T-helper 1 cell treated with Interleukin-12 subunit alpha and Interleukin-12 subunit beta and Interleukin-4 antibody, amounts not matched to agents 30 ng/mL and 1 ng/mL, for 36 hours (primary cell): ENCODE results near the gene TRIOBP. TPM values are rescaled to one million over a fixed set of nuclear protein-coding genes. Genes with fewer than 3 reads are reported as not detected.

Source experiments
- intact Hi-C: fragments of 100-400 bp; cut with micrococcal nuclease; formaldehyde crosslinking; loops from one replicate; pipeline ENCODE4 v1.15.1; 2024
- total RNA-seq: library from RNA; stranded (reverse); gene quantifications from 2 replicates; pipeline ENCODE4 v1.2.3, GENCODE V29; 2022

Gene TRIOBP
- total RNA-seq, 1 donor from 2014 or later: 45.8 TPM

DNA sequence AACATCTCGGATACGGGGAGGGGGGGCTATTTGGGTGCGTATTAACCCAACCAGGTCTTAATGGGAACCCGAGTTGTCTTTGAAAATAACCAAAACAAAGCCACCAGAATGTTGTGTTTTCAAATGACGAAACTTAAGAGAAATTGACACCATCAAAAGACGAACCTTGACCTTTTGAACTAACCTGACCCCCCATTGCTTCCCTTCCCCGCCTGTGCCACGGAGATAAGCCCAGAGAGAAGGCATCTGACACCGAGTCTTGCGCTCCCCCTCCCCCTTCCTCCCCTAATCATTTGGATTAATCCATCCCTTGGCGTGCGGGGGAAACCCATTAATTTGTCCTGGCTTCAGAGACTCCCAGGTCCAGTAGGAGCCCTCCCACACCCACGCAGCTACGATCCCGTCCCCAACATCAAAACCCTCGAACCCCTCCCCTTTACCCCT is 106.4 kb downstream of the TRIOBP start:
- intact Hi-C loops: loop anchor here (2.0 kb wide), 1 partner anchor 16 kb away; no protein-coding TSS in a partner anchor

GRCh38 chr22:37803639-37804351 is 106.9 kb downstream of the TRIOBP start:
- intact Hi-C loops: loop anchor here (2.0 kb wide), 1 partner anchor 15 kb away; no protein-coding TSS in a partner anchor

DNA sequence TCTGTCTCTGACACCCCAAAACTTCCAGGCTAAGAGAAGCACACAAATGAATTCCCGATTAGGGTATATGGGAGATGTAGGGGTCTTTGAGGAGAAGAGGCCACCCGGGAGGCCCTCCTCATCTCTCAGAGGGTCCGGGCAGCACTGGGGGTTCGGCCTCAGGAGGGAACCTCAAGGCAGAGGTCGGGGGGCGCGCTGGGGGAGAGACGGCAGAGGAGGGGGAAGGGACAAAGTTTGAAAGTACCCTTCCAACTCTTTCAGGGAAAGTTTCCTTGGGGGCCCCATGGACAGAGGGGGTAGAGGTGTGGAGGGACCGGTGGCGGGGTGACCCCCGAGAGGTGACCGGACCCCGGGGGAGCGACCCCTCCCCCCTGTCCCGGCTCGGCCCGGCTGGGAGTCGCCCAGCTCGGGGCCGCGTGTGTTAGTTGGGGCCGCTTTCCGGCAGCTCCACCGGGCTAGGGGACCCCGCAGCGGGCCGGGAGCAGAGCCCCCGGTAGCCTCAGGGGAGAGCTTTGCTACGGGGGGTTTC is 107.6 kb downstream of the TRIOBP start:
- intact Hi-C loops: no loop called here

- intact Hi-C loops: loop anchor here (1.0 to 5.0 kb wide), 4 partner anchors 118 to 1028 kb away; partner anchors contain the start of genes IFT27, NOL12 and PLA2G6
Measured at GRCh38 chr22:37804881-37805809, 108.3 kb downstream of the TRIOBP start.

DNA sequence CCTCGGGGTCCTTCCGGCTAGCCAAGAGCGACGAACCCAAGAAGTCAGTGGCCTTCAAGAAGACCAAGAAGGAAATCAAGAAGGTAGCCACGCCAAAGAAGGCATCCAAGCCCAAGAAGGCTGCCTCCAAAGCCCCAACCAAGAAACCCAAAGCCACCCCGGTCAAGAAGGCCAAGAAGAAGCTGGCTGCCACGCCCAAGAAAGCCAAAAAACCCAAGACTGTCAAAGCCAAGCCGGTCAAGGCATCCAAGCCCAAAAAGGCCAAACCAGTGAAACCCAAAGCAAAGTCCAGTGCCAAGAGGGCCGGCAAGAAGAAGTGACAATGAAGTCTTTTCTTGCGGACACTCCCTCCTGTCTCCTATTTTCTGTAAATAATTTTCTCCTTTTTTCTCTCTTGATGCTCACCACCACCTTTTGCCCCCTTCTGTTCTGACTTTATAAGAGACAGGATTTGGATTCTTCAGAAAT is 109.0 kb downstream of the TRIOBP start:
- intact Hi-C loops: loop anchor here (1.0 to 5.0 kb wide), 5 partner anchors 59 to 1029 kb away; partner anchors contain the start of genes IFT27, NOL12 and PLA2G6

GRCh38 chr22:37806409-37807333 is 109.8 kb downstream of the TRIOBP start:
- intact Hi-C loops: loop anchor here (1.0 to 5.0 kb wide), 7 partner anchors 11 to 1029 kb away; partner anchors contain the start of genes ANKRD54, C22orf23, IFT27 and NOL12

- intact Hi-C loops: loop anchor here (1.0 to 5.0 kb wide), 7 partner anchors 10 to 1030 kb away; partner anchors contain the start of genes ANKRD54, C22orf23, IFT27 and NOL12
Measured at GRCh38 chr22:37807410-37808293, 110.8 kb downstream of the TRIOBP start, which contains the start of gene GCAT. Gene GCAT (plus strand): TSS chr22:37807934. CDS start chr22:37807968, 34 bp downstream.

GRCh38 chr22:37808294-37808657 is 111.4 kb downstream of the TRIOBP start:
- intact Hi-C loops: loop anchor here (5.0 kb wide), 3 partner anchors 121 to 1031 kb away; partner anchors contain the start of genes IFT27, NOL12 and PLA2G6

GRCh38 chr22:37809672-37810333 is 113.0 kb downstream of the TRIOBP start:
- intact Hi-C loops: loop anchor here (5.0 kb wide), 3 partner anchors 123 to 1033 kb away; partner anchors contain the start of genes IFT27, NOL12 and PLA2G6

DNA sequence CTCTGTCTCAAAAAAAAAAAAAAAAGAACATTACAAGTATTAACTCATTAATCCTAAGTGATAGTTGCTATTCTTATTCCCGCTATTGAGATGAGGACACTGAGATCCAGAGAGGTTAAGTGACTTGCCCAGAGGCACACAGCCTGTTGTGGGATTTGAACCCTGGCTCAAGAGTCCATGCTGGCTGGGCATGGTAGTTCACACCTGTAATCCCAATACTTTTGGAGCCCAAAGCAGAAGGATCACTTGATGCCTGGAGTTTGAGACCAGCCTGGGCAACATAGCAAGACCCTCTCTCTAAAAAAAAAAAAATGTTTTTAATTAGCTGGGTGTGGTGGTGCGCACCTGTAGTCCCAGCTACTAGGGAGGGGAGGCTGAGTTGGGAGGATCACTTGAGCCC is 115.0 kb downstream of the TRIOBP start:
- intact Hi-C loops: no loop called here

DNA sequence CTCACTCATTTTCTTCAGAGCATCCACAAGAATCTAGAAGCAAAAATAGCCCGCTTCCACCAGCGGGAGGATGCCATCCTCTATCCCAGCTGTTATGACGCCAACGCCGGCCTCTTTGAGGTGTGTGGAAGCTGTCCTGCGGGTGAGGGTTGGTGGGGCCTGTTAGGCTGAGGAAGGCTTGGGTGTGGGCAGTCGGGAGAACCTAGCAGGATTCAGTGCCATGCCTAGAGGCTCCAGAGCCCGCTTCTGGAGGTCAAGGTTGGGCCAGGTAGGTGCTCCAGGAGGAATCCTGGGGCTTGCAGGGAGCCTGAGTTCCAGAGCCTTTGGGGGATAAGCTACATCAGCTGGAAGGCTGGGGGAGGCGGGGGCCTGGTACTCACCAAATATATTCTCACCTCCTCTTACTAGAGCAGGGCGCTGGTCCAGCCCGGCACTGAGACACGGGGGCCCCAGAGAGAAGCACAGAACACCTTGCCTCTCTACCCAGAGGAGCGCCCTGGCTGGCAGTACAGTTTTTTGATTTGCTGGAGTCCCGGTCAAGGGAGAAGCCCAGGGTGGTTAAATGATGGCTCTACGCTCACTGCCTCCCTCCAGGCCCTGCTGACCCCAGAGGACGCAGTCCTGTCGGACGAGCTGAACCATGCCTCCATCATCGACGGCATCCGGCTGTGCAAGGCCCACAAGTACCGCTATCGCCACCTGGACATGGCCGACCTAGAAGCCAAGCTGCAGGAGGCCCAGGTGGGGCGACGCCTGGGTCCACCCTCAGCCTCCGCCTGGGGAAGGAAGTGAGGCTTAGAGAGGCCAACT is 116.2 kb downstream of the TRIOBP start:
- intact Hi-C loops: no loop called here

DNA sequence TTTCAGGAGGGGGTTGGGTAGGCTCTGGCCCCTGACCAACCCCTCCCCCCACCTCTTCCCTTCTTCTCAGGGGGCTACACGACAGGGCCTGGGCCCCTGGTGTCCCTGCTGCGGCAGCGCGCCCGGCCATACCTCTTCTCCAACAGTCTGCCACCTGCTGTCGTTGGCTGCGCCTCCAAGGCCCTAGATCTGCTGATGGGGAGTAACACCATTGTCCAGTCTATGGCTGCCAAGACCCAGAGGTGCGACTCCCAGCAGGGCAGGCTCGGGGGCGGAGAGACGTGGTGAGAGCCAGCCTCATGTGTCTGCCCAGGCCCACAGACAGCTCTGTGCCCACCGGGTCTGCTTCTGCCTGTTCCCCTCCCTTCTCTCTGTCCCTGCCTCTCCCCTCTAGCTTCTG is 118.7 kb downstream of the TRIOBP start:
- intact Hi-C loops: no loop called here

GRCh38 chr22:37816543-37817180 is 119.8 kb downstream of the TRIOBP start:
- intact Hi-C loops: loop anchor here (1.0 kb wide), 5 partner anchors 9 to 149 kb away; partner anchors contain the start of genes EIF3L and GCAT

DNA sequence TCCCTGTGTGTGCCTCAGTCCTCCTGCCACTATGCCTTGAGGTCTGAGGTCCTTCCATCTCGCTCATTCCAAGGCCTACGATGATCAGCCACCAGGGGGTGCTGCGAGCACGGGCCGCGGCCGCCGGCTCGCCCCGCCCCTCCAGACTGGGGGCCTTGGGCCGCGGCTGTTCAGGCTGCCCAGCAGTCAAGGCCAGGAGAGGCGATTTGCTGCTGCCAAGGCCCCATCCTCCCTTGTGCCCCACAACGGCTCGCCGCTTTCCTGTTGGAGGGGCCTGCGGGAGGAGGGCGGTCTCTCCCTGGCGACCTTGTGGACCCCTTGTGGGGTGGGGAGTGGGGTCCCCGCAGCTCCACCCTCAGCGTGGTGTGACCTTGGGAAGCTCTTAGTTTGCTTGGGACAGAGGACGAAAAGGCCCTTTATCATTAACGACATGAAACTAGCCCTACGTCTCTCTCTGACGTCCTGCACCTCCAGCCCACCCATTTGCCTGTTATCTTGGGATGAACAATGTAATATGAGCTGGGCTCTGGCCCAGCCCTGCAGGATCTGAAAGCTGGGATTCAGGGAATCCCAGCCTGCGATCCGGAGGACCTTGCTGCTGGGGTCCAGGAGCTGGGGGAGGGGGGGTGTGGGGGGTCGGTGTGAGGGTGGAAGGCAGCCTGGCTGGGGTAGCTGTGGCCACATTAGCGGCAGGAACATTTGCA is 121.0 kb downstream of the TRIOBP start:
- intact Hi-C loops: loop anchor here (1.0 to 2.0 kb wide), 6 partner anchors 11 to 147 kb away; partner anchors contain the start of genes EIF3L and GCAT

GRCh38 chr22:37818409-37819104 is 121.7 kb downstream of the TRIOBP start:
- intact Hi-C loops: loop anchor here (2.0 kb wide), 1 partner anchor 16 kb away; no protein-coding TSS in a partner anchor
